CD4-positive, CD25-positive, alpha-beta regulatory T cell (primary cell): ENCODE measurements around the gene DIPK1B. TPM values are rescaled to one million over a fixed set of nuclear protein-coding genes. Genes with fewer than 3 reads are reported as not detected.

ENCODE experiments used
- ATAC-seq, 2 donors: fragments of 150-1000 bp; cut with Tn5 transposase; one replicate each; pipeline ENCODE4 v1.10.0; 2021; ENCODE audit warnings: low read depth in 2 of 2, moderate number of reproducible peaks in 2 of 2, moderate library complexity in 1 of 2
- DNase-seq, 3 donors: peaks; one replicate each; pipeline versions ENCODE4 v3.0.0 to v3.0.0-alpha.2; 2012 to 2022; ENCODE audit warnings: mixed read lengths in 1 of 3
- H3K27ac ChIP-seq: one replicate; pipeline ENCODE4 v1.7.0; 2013; ENCODE audit warnings: mild to moderate bottlenecking, low read length; ENCODE audit not compliant: insufficient read depth, poor library complexity, severe bottlenecking
- H3K27me3 ChIP-seq: one replicate; pipeline ENCODE4 v1.7.0; 2013; ENCODE audit warnings: low read length; ENCODE audit not compliant: control insufficient read depth, insufficient read depth
- H3K36me3 ChIP-seq: one replicate; pipeline ENCODE4 v1.7.0; 2013; ENCODE audit warnings: mild to moderate bottlenecking, low read length, moderate library complexity; ENCODE audit not compliant: control insufficient read depth, insufficient read depth
- H3K4me1 ChIP-seq: 2 replicates; pipeline ENCODE4 v1.7.0; 2013; ENCODE audit warnings: mild to moderate bottlenecking, low read length; ENCODE audit not compliant: insufficient read depth, control insufficient read depth, poor library complexity, severe bottlenecking
- H3K4me3 ChIP-seq: one replicate; pipeline ENCODE4 v1.7.0; 2013; ENCODE audit warnings: low read depth, mild to moderate bottlenecking, low read length, moderate library complexity
- H3K9me3 ChIP-seq, 2 experiments: 1 replicate in 1 of 2; 2 replicates in 1 of 2; pipeline ENCODE4 v1.7.0; 2013; ENCODE audit warnings: low read length in 2 of 2, mild to moderate bottlenecking in 1 of 2, moderate library complexity in 1 of 2; ENCODE audit not compliant: control insufficient read depth in 2 of 2
- H3K27ac Mint-ChIP-seq, 3 donors: one replicate each; pipeline ENCODE4 v1.8.0; 2020 to 2022; ENCODE audit warnings: mild to moderate bottlenecking in 3 of 3, mixed read lengths in 3 of 3, moderate library complexity in 2 of 3
- H3K27me3 Mint-ChIP-seq: one replicate; pipeline ENCODE4 v1.8.0; 2022; ENCODE audit warnings: mild to moderate bottlenecking, mixed read lengths
- H3K36me3 Mint-ChIP-seq: one replicate; pipeline ENCODE4 v1.8.0; 2020; ENCODE audit warnings: mixed read lengths
- H3K4me1 Mint-ChIP-seq, 4 donors: one replicate each; pipeline ENCODE4 v1.8.0; 2020 to 2022; ENCODE audit warnings: mixed read lengths in 4 of 4, mild to moderate bottlenecking in 1 of 4
- H3K4me3 Mint-ChIP-seq, 4 donors: one replicate each; pipeline ENCODE4 v1.8.0; 2020 to 2022; ENCODE audit warnings: mild to moderate bottlenecking in 4 of 4, mixed read lengths in 4 of 4, moderate library complexity in 3 of 4
- H3K9me3 Mint-ChIP-seq, 7 donors: one replicate each; pipeline ENCODE4 v1.8.0; 2020 to 2022; ENCODE audit warnings: mixed read lengths in 7 of 7, mild to moderate bottlenecking in 3 of 7, moderate library complexity in 2 of 7
- polyA plus RNA-seq, 4 donors: library from polyadenylated mRNA; unstranded; fragments of 300-500 nt; fragmentation: Illumina TruSeq; gene quantifications; one replicate each; pipeline ENCODE4 v1.2.3, GENCODE V29; 2021
- total RNA-seq: library from RNA; stranded (reverse); gene quantifications from one replicate; pipeline ENCODE4 v1.2.3, GENCODE V29; 2022

Gene DIPK1B
- total and polyA plus RNA-seq, 5 donors from 2014 or later: 0.16 to 1.3 TPM; not detected in 3

- H3K36me3 Mint-ChIP-seq: no peaks in the 10 kb centered on the region
- peak in 1 of 2 donors; percentile 11 for ATAC-seq
- H3K27ac ChIP-seq: no peak within 1 kb of the TSS
- no peaks in the 10 kb centered on the region for H3K36me3 ChIP-seq
- no peaks in the 10 kb centered on the region for H3K9me3 ChIP-seq
- no peak for DNase-seq
- H3K4me1 ChIP-seq: peaks cover 17% of the 10 kb centered on the region
- peaks cover 0 to 2% (median 0%) of the 10 kb centered on the region in 7 donors for H3K9me3 Mint-ChIP-seq
- H3K27me3 ChIP-seq: no peaks in the 10 kb centered on the region
- H3K4me1 Mint-ChIP-seq: peaks cover 0 to 11% (median 0%) of the 10 kb centered on the region in 4 donors
- peak within 1 kb of the TSS in 2 of 3 donors; percentile 49 to 52 for H3K27ac Mint-ChIP-seq
- peak within 1 kb of the TSS; percentile 19 for H3K4me3 ChIP-seq
- H3K4me3 Mint-ChIP-seq: peak within 1 kb of the TSS; percentile 38 to 86 (median 66)
- no peaks in the 10 kb centered on the region for H3K27me3 Mint-ChIP-seq
These were observed 30.4 kb downstream of the DIPK1B start, which contains the start of gene LCN10 for GRCh38 chr9:136742591-136743391. TSS of gene LCN10 (minus strand) at chr9:136742940. CDS start at chr9:136742903, 37 bp downstream.

DNA sequence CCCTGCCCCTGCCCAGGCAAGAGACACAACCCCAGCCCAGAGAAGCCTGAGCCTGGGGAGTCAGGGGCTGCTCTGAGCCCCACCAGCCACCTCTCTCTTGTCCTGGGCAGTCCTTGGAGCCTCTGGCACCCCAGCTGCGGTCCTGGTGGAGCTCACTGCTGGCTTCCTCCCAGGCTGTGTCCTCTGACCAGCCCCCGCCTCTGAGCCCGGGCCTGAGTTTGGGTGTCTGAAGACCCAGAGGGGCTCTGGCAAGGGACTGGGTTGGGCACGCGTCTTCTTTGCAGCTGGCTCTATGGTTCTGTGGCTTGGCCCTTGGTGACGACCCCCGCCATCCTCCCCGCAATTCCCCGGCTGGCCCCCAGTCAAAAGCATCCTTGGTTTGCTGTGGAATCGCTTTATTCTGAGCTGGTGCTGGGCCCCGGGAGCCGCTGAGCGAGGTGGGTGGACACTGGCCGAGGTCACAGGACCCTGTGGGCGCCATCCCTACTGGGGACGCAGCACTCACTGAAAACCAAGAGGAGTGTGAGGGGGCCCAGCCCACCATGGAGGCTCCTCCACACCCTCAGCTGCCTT lies 31.4 kb downstream of the DIPK1B start:
- no peaks in the 10 kb centered on the region for H3K27me3 Mint-ChIP-seq
- Histone ChIP-seq H3K27ac (no peak overlapping the region), H3K9me3 (no peaks in the 10 kb centered on the region), H3K4me3 (no peak overlapping the region), H3K36me3 (no peaks in the 10 kb centered on the region), H3K4me1 (peaks cover 17% of the 10 kb centered on the region), H3K27me3 (no peaks in the 10 kb centered on the region)
- ATAC-seq: no peak
- no peaks in the 10 kb centered on the region for H3K9me3 Mint-ChIP-seq
- no peak overlapping the region for H3K27ac Mint-ChIP-seq
- H3K4me1 Mint-ChIP-seq: peaks cover 0 to 8% (median 0%) of the 10 kb centered on the region in 4 donors
- H3K4me3 Mint-ChIP-seq: no peak overlapping the region
- no peaks in the 10 kb centered on the region for H3K36me3 Mint-ChIP-seq
- no peak for DNase-seq

- Histone ChIP-seq H3K36me3 (no peaks in the 10 kb centered on the region), H3K4me3 (no peak overlapping the region), H3K27ac (no peak overlapping the region), H3K4me1 (peaks cover 17% of the 10 kb centered on the region), H3K27me3 (no peaks in the 10 kb centered on the region), H3K9me3 (no peaks in the 10 kb centered on the region)
- no peaks in the 10 kb centered on the region for H3K9me3 Mint-ChIP-seq
- no peaks in the 10 kb centered on the region for H3K36me3 Mint-ChIP-seq
- H3K4me3 Mint-ChIP-seq: no peak overlapping the region
- DNase-seq (no peak), ATAC-seq (no peak)
- H3K27ac Mint-ChIP-seq: no peak overlapping the region
- H3K4me1 Mint-ChIP-seq: peaks cover 0 to 8% (median 0%) of the 10 kb centered on the region in 4 donors
- no peaks in the 10 kb centered on the region for H3K27me3 Mint-ChIP-seq
These were observed 32.4 kb downstream of the DIPK1B start for GRCh38 chr9:136744773-136745172.

DNA sequence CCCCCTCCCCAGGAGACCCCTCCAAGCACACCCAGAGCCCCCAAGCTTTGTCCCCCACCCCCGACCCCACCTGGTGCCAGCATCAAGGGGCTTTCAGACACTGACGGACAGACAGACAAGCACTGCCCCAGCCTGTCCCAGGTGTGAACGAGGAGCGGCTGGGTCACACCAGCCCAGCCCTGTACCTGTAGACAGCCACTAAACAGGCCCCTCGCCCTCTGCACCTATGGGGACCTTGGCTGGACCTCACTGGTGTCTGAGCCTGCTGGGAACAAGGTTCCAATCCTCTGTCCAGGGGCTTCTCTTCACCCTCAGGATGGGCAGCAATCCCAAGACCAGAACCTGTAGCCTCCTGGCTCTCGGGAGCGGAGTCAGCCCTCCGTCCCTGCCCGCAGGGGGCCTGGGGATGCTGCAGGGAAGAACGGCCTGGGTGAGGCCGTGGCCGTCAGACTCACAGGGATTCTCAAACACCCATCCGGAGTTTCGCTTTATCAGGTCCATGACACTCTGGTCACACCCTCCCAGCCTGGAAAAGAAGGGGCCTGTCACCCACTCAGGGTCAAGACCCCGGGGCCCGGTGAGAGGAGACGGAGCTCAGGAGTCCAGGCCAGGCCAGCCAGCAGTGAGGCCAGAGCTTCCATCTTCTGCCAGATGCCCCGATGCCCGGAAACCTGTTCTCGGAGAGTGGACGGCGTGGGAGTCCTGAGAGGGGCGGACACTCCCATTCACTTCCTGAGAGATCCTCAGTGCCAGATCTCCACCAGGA lies 33.2 kb downstream of the DIPK1B start:
- ATAC-seq (no peak), DNase-seq (no peak)
- H3K9me3 ChIP-seq: no peaks in the 10 kb centered on the region
- Mint-ChIP-seq H3K27ac (no peak overlapping the region), H3K9me3 (peaks cover 0 to 1% (median 0%) of the 10 kb centered on the region in 7 donors), H3K27me3 (peaks cover 3% of the 10 kb centered on the region), H3K36me3 (no peaks in the 10 kb centered on the region), H3K4me3 (no peak overlapping the region), H3K4me1 (peaks cover 0 to 8% (median 0%) of the 10 kb centered on the region in 4 donors)
- no peaks in the 10 kb centered on the region for H3K27me3 ChIP-seq
- peaks cover 17% of the 10 kb centered on the region for H3K4me1 ChIP-seq
- no peak overlapping the region for H3K4me3 ChIP-seq
- no peaks in the 10 kb centered on the region for H3K36me3 ChIP-seq
- no peak overlapping the region for H3K27ac ChIP-seq

DNA sequence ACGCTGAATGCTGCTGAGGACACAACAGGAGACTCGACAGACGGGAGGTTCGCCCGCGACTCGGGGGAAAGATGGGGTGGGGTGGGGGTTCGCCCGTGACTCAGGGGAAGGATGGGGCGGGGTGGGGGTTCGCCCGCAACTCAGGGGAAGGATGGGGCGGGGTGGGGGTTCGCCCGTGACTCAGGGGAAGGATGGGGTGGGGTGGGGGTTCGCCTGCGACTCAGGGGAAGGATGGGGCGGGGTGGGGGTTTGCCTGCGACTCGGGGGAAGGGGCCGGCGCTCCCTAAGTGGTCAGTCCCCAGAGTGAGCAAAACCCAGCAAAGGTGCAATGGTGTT lies 33.8 kb downstream of the DIPK1B start:
- H3K27me3 ChIP-seq: no peaks in the 10 kb centered on the region

GRCh38 chr9:136746621-136747020 lies 34.2 kb downstream of the DIPK1B start:
- H3K27me3 ChIP-seq: no peaks in the 10 kb centered on the region

More for the DNA sequence above, 33.8 kb downstream of the DIPK1B start:
- Mint-ChIP-seq H3K4me3 (no peak overlapping the region), H3K27me3 (peaks cover 4% of the 10 kb centered on the region), H3K27ac (no peak overlapping the region), H3K4me1 (peaks cover 0 to 8% (median 0%) of the 10 kb centered on the region in 4 donors), H3K9me3 (peaks cover 0 to 5% (median 0%) of the 10 kb centered on the region in 7 donors), H3K36me3 (no peaks in the 10 kb centered on the region)
- peaks cover 1 to 3% of the 10 kb centered on the region in 2 experiments for H3K9me3 ChIP-seq
- H3K4me3 ChIP-seq: no peak overlapping the region
- H3K36me3 ChIP-seq: no peaks in the 10 kb centered on the region
- DNase-seq: no peak
- H3K4me1 ChIP-seq: peaks cover 16% of the 10 kb centered on the region
- ATAC-seq: no peak
- H3K27ac ChIP-seq: no peak overlapping the region

DNA sequence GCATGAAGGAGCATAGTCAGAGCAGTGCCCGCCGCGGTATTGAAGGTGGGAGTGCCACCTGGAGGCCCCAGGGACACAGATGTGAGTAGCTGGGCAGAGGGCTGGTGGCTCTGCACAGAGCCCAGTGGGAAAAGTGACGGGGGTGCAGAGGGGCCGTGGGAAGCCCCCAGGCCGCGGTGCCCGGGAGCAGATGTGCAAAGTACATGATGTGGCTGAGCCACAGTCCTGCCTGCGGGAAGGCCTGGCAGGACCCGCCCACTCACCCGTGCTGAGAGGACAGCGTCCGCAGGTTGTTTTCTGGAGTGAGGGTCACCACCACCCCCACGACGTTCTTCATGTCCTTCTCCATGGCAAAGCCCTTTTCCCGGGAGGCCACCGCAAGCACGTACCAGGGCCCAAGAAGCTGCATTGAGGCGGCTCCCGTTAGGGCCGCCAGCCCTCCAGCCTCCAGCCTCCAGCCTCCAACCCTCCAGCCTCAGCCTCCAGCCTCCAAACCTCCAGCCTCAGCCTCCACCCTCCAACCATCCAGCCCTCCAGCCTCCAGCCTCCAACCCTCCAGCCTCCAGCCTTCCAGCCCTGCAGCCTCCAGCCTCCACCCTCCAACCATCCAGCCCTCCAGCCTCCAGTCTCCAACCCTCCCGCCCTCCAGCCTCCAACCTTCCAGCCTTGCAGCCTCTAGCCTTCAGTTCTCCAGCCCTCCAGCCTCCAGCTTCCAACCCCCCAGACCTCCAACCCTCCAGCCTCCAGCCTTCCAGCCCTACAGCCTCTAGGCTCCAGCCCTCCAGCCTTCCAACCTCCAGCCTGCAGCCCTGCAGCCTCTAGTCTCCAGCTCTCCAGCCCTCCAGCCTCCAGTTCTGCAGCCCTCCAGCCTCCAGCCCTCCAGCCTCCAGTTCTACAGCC lies 35.0 kb downstream of the DIPK1B start:
- DNase-seq (no peak), ATAC-seq (no peak)
- Histone ChIP-seq H3K36me3 (no peaks in the 10 kb centered on the region), H3K27me3 (no peaks in the 10 kb centered on the region), H3K9me3 (peaks cover 9 to 14% of the 10 kb centered on the region in 2 experiments), H3K4me1 (peaks cover 3% of the 10 kb centered on the region), H3K27ac (no peak overlapping the region), H3K4me3 (no peak overlapping the region)
- Mint-ChIP-seq H3K4me1 (peaks cover 0 to under 1% (median 0%) of the 10 kb centered on the region in 4 donors), H3K4me3 (no peak overlapping the region), H3K36me3 (no peaks in the 10 kb centered on the region), H3K9me3 (peaks cover 0 to 17% (median 5%) of the 10 kb centered on the region in 7 donors), H3K27me3 (peaks cover 9% of the 10 kb centered on the region), H3K27ac (no peak overlapping the region)

More at GRCh38 chr9:136746621-136747020, 34.2 kb downstream of the DIPK1B start:
- no peaks in the 10 kb centered on the region for H3K36me3 ChIP-seq
- H3K9me3 ChIP-seq: peaks cover 6 to 7% of the 10 kb centered on the region in 2 experiments
- no peak for DNase-seq
- H3K36me3 Mint-ChIP-seq: no peaks in the 10 kb centered on the region
- peaks cover 0 to 6% (median 0%) of the 10 kb centered on the region in 4 donors for H3K4me1 Mint-ChIP-seq
- peaks cover 11% of the 10 kb centered on the region for H3K4me1 ChIP-seq
- H3K27ac Mint-ChIP-seq: no peak overlapping the region
- H3K27ac ChIP-seq: no peak overlapping the region
- H3K4me3 Mint-ChIP-seq: no peak overlapping the region
- H3K4me3 ChIP-seq: no peak overlapping the region
- H3K9me3 Mint-ChIP-seq: peaks cover 0 to 10% (median under 1%) of the 10 kb centered on the region in 7 donors
- ATAC-seq: no peak
- peaks cover 4% of the 10 kb centered on the region for H3K27me3 Mint-ChIP-seq
